Spleen (tissue), 11 donors: ENCODE measurements around the gene TTC28. TPM values are rescaled to one million over a fixed set of nuclear protein-coding genes. Genes with fewer than 3 reads are reported as not detected.

Experiments
- DNase-seq: peaks from one replicate; pipeline ENCODE4 v3.0.0-alpha.2; 2020
- H3K27ac ChIP-seq, 8 donors: fragments of 200-600 bp; sonication (generic) in 7 of 8; 1 replicate in 4 of 8; 2 replicates in 4 of 8; pipeline versions ENCODE4 v1.5.0 to v1.8.0; 2016 to 2021; ENCODE audit warnings: inconsistent platforms in 4 of 8, mild to moderate bottlenecking in 4 of 8, moderate library complexity in 1 of 8
- H3K27me3 ChIP-seq, 7 donors: fragments of 200-600 bp; sonication (generic) in 6 of 7; replicated peaks in 1 of 7; 1 replicate in 4 of 7; 2 replicates in 3 of 7; pipeline versions ENCODE4 v1.5.0 to v1.8.0; 2016 to 2021; ENCODE audit warnings: inconsistent platforms in 3 of 7, mild to moderate bottlenecking in 1 of 7
- H3K36me3 ChIP-seq, 6 donors: fragments of 200-600 bp; sonication (generic) in 5 of 6; 1 replicate in 4 of 6; 2 replicates in 2 of 6; pipeline versions ENCODE4 v1.5.0 to v1.8.0; 2016 to 2021; ENCODE audit warnings: inconsistent platforms in 2 of 6
- H3K4me1 ChIP-seq, 6 donors: fragments of 200-600 bp; sonication (generic) in 5 of 6; 1 replicate in 3 of 6; 2 replicates in 3 of 6; pipeline versions ENCODE4 v1.5.0 to v1.8.0; 2016 to 2021; ENCODE audit warnings: inconsistent platforms in 3 of 6
- H3K4me3 ChIP-seq, 8 donors: fragments of 200-600 bp; sonication (generic) in 7 of 8; 1 replicate in 4 of 8; 2 replicates in 4 of 8; pipeline versions ENCODE4 v1.5.0 to v1.8.0; 2016 to 2021; ENCODE audit warnings: inconsistent platforms in 4 of 8, mild to moderate bottlenecking in 4 of 8, moderate library complexity in 2 of 8
- H3K9me3 ChIP-seq, 8 donors: fragments of 200-600 bp; sonication (generic) in 7 of 8; 1 replicate in 4 of 8; 2 replicates in 4 of 8; pipeline versions ENCODE4 v1.5.0 to v1.8.0; 2016 to 2021; ENCODE audit warnings: inconsistent platforms in 4 of 8
- POLR2A ChIP-seq, 3 donors: fragments of 450-650 bp; IDR thresholded peaks; one replicate each; pipeline ENCODE4 v1.5.1; 2017; ENCODE audit warnings: antibody characterized with exemption in 3 of 3, mild to moderate bottlenecking in 1 of 3
- POLR2AphosphoS5 ChIP-seq, 3 donors: sonication (generic); formaldehyde crosslinking; IDR thresholded peaks; one replicate each; pipeline ENCODE4 v1.5.1; 2017; ENCODE audit warnings: antibody characterized with exemption in 3 of 3
- WGBS, 5 donors: extraction: QIAGEN DNeasy Blood & Tissue Kit in 3 of 5; methylation state at CpG; one replicate each; pipeline versions ENCODE4 v1.1.5 to v1.1.7; 2013 to 2018; 5-methylcytosine and 5-hydroxymethylcytosine counted together
- intact Hi-C: fragments of 100-400 bp; cut with DNase I; formaldehyde crosslinking; loops from one replicate; pipeline ENCODE4 v1.15.0; 2023; ENCODE audit warnings: low total_unique reads
- polyA plus RNA-seq, 3 donors: library from polyadenylated mRNA; stranded (reverse); fragments of 200-250 nt; gene quantifications; one replicate each; pipeline ENCODE4 v1.2.1, GENCODE V29; 2013
- total RNA-seq, 7 donors: library from RNA; depleted of rRNA in 3 of 7; stranded (reverse); fragments of >200 nt in 3 of 7; fragmentation: NEBNext Ultra II Directional in 4 of 7; extraction: Animal tissue kit (Norgen Biotek cat#: 25700) in 4 of 7; gene quantifications; one replicate each; pipeline versions ENCODE4 v1.1.0 to v1.2.1, GENCODE V29; 2016 to 2021
- TF ChIP-seq, protein P1 (sequence below), 11 experiments: fragments of 200-600 bp in 7 of 11; fragments of 450-650 bp in 4 of 11; sonication (generic) in 4 of 11; IDR thresholded peaks in 8 of 11; conservative IDR thresholded peaks in 3 of 11; 1 replicate in 7 of 11; 2 replicates in 4 of 11; pipeline versions ENCODE4 v1.4.0 to v1.8.0; 2016 to 2021; ENCODE audit warnings: antibody characterized with exemption in 11 of 11, inconsistent platforms in 4 of 11, mild to moderate bottlenecking in 1 of 11
- donor health status: healthy with polysubstance abuse.
- donor health status: DM: no; HTN: no; CAD: no; lungs with moderate emphysema.
- donor health status: DM: no; HTN: no; CAD: no.
- donor health status: Bipolar disorder and iron deficiency.
- donor health status: healthy.
- donor health status: DM: no; HTN: no; CAD: no.
- donor health status: DM: yes; HTN: yes; CAD: no.

The TTC28 gene
- total and polyA plus RNA-seq, 10 donors: 0.62 to 69.0 (median 33.5) TPM

DNA sequence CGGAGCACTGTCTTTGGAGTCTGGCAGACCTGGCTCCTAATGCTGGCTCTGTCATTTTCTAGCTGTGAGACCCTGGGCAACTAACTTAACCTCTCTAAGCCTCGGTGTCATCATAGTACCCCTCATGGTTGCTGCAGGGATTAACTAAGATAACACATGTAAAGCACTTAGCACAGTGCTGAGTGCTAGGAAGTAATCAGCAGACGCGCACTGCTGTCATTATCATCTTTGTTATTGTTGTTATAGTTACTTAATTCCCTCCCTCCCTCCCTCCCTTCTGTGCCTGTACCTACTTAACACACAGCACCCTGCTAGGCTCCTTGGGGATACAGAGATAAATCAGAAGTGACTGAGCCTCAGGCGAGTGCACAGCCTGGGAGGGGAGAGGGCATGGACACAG, 655.9 kb downstream of the TTC28 start:
- Histone ChIP-seq H3K27ac (no peak overlapping the region), H3K27me3 (no peaks in the 10 kb centered on the region), H3K4me3 (no peak overlapping the region), H3K4me1 (peaks cover 9 to 35% (median 22%) of the 10 kb centered on the region in 6 donors), H3K9me3 (no peaks in the 10 kb centered on the region), H3K36me3 (no peaks in the 10 kb centered on the region)
- 89 to 93% (median 91%) methylated on average over 5 of the region's 5 CpGs for WGBS, 5 donors
- peak; percentile 29 for DNase-seq
- intact Hi-C loops: loop anchor here (10.0 kb wide), 1 partner anchor 561 kb away; no protein-coding TSS in a partner anchor
- TF ChIP-seq POLR2AphosphoS5 (IDR thresholded peaks at IDR 0.05): no peak
- TF ChIP-seq POLR2A (IDR thresholded peaks at IDR 0.05): no peak
- TF ChIP-seq, protein P1, sequence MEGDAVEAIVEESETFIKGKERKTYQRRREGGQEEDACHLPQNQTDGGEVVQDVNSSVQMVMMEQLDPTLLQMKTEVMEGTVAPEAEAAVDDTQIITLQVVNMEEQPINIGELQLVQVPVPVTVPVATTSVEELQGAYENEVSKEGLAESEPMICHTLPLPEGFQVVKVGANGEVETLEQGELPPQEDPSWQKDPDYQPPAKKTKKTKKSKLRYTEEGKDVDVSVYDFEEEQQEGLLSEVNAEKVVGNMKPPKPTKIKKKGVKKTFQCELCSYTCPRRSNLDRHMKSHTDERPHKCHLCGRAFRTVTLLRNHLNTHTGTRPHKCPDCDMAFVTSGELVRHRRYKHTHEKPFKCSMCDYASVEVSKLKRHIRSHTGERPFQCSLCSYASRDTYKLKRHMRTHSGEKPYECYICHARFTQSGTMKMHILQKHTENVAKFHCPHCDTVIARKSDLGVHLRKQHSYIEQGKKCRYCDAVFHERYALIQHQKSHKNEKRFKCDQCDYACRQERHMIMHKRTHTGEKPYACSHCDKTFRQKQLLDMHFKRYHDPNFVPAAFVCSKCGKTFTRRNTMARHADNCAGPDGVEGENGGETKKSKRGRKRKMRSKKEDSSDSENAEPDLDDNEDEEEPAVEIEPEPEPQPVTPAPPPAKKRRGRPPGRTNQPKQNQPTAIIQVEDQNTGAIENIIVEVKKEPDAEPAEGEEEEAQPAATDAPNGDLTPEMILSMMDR (IDR thresholded peaks at IDR 0.05 in 8 of 11, conservative IDR thresholded peaks at IDR 0.05 in 3 of 11): no peak

DNA sequence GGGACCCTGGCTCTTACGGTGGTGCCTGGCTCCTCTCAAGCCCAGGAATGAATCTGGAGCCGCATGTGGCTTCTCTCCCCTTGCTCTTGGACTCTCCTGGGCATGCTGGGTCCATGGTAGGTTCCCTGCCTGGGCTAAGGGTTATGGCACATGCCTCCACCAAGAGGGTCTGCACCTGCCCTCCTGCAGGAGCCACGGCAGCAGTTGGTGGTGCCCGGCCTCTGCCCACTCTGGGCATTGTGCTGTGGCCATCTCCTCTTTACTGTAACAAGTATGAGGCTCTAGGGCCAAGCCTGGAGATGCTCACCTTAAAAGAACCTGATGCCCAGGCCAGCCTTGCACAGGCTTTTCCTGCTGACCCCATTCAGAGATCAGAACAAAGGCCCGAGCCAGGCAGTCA, 656.6 kb downstream of the TTC28 start:
- no peak overlapping the region for H3K4me3 ChIP-seq
- no peak for TF ChIP-seq POLR2AphosphoS5 (IDR thresholded peaks at IDR 0.05)
- TF ChIP-seq POLR2A (IDR thresholded peaks at IDR 0.05): no peak
- TF ChIP-seq, protein P1 (IDR thresholded peaks at IDR 0.05 in 8 of 11, conservative IDR thresholded peaks at IDR 0.05 in 3 of 11): no peak
- H3K27ac ChIP-seq: no peak overlapping the region
- H3K9me3 ChIP-seq: no peaks in the 10 kb centered on the region
- H3K36me3 ChIP-seq: no peaks in the 10 kb centered on the region
- H3K27me3 ChIP-seq: no peaks in the 10 kb centered on the region
- 86 to 93% (median 92%) methylated on average over 3 to 5 of the region's 5 CpGs for WGBS, 5 donors
- peak; percentile 29 for DNase-seq
- intact Hi-C loops: loop anchor here (10.0 kb wide), 1 partner anchor 562 kb away; no protein-coding TSS in a partner anchor
- H3K4me1 ChIP-seq: peaks cover 6 to 30% (median 17%) of the 10 kb centered on the region in 6 donors

DNA sequence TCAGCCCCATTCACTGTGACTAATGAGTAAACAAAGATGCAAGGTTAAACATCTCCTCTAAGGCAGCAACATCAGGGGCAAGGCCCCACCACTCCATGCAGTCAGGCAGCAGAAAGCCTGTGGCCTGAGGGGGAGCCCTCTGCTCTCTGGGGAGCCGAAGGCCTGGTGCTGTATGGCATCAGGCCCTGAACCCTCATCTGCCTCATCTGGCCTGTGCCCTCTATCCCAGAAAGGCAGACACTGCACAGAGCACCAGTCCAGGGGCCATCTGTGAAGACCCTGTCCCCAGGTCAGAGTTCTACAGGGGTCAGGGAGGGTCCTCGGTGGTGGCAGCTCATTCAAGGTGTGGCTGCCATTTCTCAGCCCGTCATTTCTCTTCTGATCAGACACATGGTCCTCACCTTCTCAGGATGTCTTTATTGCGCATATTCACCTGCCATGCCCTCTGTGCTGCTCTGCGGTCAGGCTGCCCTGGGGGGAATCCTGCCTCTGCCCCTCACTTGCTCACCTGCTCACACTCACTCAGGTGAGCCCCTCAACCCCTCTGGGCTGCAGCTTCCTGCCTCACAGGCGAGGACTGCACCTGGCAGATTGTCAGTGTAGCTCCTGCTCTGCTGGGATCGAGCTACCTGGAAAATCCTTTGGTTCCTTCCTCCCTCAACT, 657.5 kb downstream of the TTC28 start:
- H3K4me3 ChIP-seq: no peak overlapping the region
- no peaks in the 10 kb centered on the region for H3K36me3 ChIP-seq
- peak; percentile 55 for DNase-seq
- WGBS, 5 donors: 85 to 98% (median 92%) methylated on average over 6 to 7 of the region's 7 CpGs
- TF ChIP-seq, protein P1 (IDR thresholded peaks at IDR 0.05 in 8 of 11, conservative IDR thresholded peaks at IDR 0.05 in 3 of 11): no peak
- TF ChIP-seq POLR2AphosphoS5 (IDR thresholded peaks at IDR 0.05) (no peak), POLR2A (IDR thresholded peaks at IDR 0.05) (no peak)
- intact Hi-C loops: loop anchor here (10.0 kb wide), 1 partner anchor 563 kb away; no protein-coding TSS in a partner anchor
- H3K27ac ChIP-seq: no peak overlapping the region
- no peaks in the 10 kb centered on the region for H3K9me3 ChIP-seq
- H3K27me3 ChIP-seq: no peaks in the 10 kb centered on the region
- peaks cover 6 to 21% (median 13%) of the 10 kb centered on the region in 6 donors for H3K4me1 ChIP-seq
